ENCODE data around the gene CDKL2.
"Not testable (repeated sequence)": the region's sequence is repeated elsewhere in the genome, so short reads cannot be mapped to it uniquely, and the experiment has no call there.

CDKL2 gene

GRCh38 chr4:75547647-75548387 lies 82.5 kb downstream of the CDKL2 start:
- TF ChIP-seq, protein P1, sequence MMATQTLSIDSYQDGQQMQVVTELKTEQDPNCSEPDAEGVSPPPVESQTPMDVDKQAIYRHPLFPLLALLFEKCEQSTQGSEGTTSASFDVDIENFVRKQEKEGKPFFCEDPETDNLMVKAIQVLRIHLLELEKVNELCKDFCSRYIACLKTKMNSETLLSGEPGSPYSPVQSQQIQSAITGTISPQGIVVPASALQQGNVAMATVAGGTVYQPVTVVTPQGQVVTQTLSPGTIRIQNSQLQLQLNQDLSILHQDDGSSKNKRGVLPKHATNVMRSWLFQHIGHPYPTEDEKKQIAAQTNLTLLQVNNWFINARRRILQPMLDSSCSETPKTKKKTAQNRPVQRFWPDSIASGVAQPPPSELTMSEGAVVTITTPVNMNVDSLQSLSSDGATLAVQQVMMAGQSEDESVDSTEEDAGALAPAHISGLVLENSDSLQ (IDR thresholded peaks at IDR 0.05): no peak
- no peak for TF ChIP-seq FOXM1 (IDR thresholded peaks at IDR 0.05; ENCODE audit: borderline replicate concordance)
- POLR2A ChIA-PET: no interaction called here
- CTCF ChIA-PET: no interaction called here
- no peak for DNase-seq (ENCODE audit: extremely low spot score)

DNA sequence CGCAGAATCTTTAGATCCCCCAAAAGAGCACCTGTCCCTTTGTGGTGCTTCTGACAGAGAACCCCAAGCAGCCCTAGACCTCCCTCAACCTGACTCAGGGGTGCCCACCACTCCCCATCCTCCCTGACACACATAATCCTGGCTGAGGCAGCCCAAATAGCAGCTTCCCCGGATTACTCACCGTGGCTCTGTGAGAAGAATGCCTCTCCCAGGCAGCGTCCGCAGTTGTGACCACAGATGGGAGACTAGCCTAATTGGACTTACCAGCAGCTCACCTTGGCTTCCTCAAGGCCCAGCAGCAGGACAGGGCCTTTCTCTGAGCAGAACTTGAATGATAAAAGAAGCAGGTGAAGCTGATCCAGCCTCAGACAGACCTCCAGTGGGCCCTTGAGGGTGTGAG lies 84.8 kb downstream of the CDKL2 start:
- ChIA-PET CTCF (interaction anchor here (0.7 kb wide), 1 partner anchor 60 kb away, joined by 3 read pairs; no protein-coding TSS in a partner anchor), POLR2A (no interaction called here)
- TF ChIP-seq SP1 (IDR thresholded peaks at IDR 0.05) (no peak), L3MBTL2 (conservative IDR thresholded peaks at IDR 0.05) (no peak), ZNF384 (IDR thresholded peaks at IDR 0.05) (no peak), NFRKB (IDR thresholded peaks at IDR 0.05) (no peak), BHLHE40 (IDR thresholded peaks at IDR 0.05; ENCODE audit: borderline replicate concordance) (no peak), FOXM1 (IDR thresholded peaks at IDR 0.05; ENCODE audit: borderline replicate concordance) (no peak), SUZ12 (IDR thresholded peaks at IDR 0.05) (no peak), LEF1 (IDR thresholded peaks at IDR 0.05; ENCODE audit: borderline replicate concordance) (no peak), TARDBP (IDR thresholded peaks at IDR 0.05) (no peak), ARNT (IDR thresholded peaks at IDR 0.05) (no peak), ELF4 (IDR thresholded peaks at IDR 0.05) (no peak), CTBP1 (IDR thresholded peaks at IDR 0.05; ENCODE audit: borderline replicate concordance) (no peak), FOXA1 (IDR thresholded peaks at IDR 0.05) (no peak), FOXK2 (IDR thresholded peaks at IDR 0.05) (no peak), HDGF (IDR thresholded peaks at IDR 0.05; ENCODE audit: borderline replicate concordance) (no peak)
- TF ChIP-seq, protein P1 (IDR thresholded peaks at IDR 0.05): no peak
- no peak for DNase-seq (ENCODE audit: extremely low spot score)

GRCh38 chr4:75544870-75545269 lies 85.5 kb downstream of the CDKL2 start:
- TF ChIP-seq, protein P1 (IDR thresholded peaks at IDR 0.05): no peak
- no peak for TF ChIP-seq ZNF384 (IDR thresholded peaks at IDR 0.05)
- no peak for TF ChIP-seq SP1 (IDR thresholded peaks at IDR 0.05)
- TF ChIP-seq LEF1 (IDR thresholded peaks at IDR 0.05; ENCODE audit: borderline replicate concordance): no peak
- TF ChIP-seq L3MBTL2 (conservative IDR thresholded peaks at IDR 0.05): no peak
- no peak for TF ChIP-seq ARNT (IDR thresholded peaks at IDR 0.05)
- TF ChIP-seq FOXK2 (IDR thresholded peaks at IDR 0.05): no peak
- no peak for TF ChIP-seq FOXM1 (IDR thresholded peaks at IDR 0.05; ENCODE audit: borderline replicate concordance)
- TF ChIP-seq ELF4 (IDR thresholded peaks at IDR 0.05): no peak
- DNase-seq (ENCODE audit: extremely low spot score): no peak
- ChIA-PET CTCF (no interaction called here), POLR2A (interaction anchor here (1.8 kb wide), 1 partner anchor 31 kb away, joined by 5 read pairs; the partner anchor contains the start of genes RCHY1 and THAP6)

DNA sequence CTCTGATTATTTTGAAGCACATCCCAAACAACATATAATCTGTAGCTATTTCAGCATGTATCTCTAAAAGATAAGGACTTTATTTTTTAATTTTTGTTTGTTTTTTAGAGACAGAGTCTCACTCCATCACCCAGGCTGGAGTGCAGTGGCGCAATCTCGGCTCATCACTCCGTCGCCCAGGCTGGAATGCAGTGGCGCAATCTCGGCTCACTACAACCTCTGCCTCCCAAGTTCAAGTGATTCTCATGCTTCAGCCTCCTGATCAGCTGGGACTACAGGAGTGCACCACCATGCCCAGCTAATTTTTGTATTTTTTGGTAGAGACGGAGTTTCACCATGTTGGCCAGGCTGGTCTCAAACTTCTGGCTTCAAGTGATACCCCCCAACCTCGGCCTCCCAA lies 86.1 kb downstream of the CDKL2 start:
- DNase-seq (ENCODE audit: extremely low spot score); CTCF ChIA-PET: not testable (repeated sequence)
- POLR2A ChIA-PET: interaction anchor here (1.8 kb wide), 1 partner anchor 30 kb away, joined by 5 read pairs; the partner anchor contains the start of genes RCHY1 and THAP6

DNA sequence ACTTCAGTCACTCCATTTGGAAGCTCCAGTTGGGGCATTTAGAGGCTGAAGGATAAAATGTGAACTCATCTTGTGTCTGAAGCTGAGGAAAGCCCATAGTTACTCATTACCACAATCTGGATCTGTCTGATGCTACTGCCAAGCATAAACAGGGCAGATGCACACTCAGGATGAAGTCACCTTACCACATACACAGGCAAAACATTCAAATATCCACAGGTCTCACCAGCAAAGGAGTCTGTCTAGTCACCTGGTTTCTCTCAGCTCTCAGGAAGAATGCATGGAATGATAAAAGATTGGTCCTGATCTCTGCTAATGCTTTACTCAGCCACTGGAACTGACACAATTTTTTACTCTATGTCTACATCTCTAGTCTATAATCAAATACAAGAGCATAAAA lies 87.5 kb downstream of the CDKL2 start:
- DNase-seq (ENCODE audit: extremely low spot score): no peak
- POLR2A ChIA-PET: no interaction called here
- TF ChIP-seq LEF1 (IDR thresholded peaks at IDR 0.05; ENCODE audit: borderline replicate concordance) (no peak), BHLHE40 (IDR thresholded peaks at IDR 0.05; ENCODE audit: borderline replicate concordance) (no peak), NFRKB (IDR thresholded peaks at IDR 0.05) (no peak), ZNF384 (IDR thresholded peaks at IDR 0.05) (no peak), SP1 (IDR thresholded peaks at IDR 0.05) (no peak), ARNT (IDR thresholded peaks at IDR 0.05) (no peak), CTBP1 (IDR thresholded peaks at IDR 0.05; ENCODE audit: borderline replicate concordance) (no peak), L3MBTL2 (conservative IDR thresholded peaks at IDR 0.05) (no peak), ELF4 (IDR thresholded peaks at IDR 0.05) (no peak), TARDBP (IDR thresholded peaks at IDR 0.05) (no peak), HDGF (IDR thresholded peaks at IDR 0.05; ENCODE audit: borderline replicate concordance) (no peak)
- CTCF ChIA-PET: interaction anchor here (0.5 to 1.0 kb wide), 2 partner anchors 110 to 610 kb away, joined by 3 read pairs; partner anchors contain the start of gene PARM1

GRCh38 chr4:75537308-75537707 lies 93.0 kb downstream of the CDKL2 start:
- POLR2A ChIA-PET: interaction anchor here (0.6 kb wide), 1 partner anchor 23 kb away, joined by 3 read pairs; the partner anchor contains the start of genes RCHY1 and THAP6
- DNase-seq (ENCODE audit: extremely low spot score); CTCF ChIA-PET: not testable (repeated sequence)

DNA sequence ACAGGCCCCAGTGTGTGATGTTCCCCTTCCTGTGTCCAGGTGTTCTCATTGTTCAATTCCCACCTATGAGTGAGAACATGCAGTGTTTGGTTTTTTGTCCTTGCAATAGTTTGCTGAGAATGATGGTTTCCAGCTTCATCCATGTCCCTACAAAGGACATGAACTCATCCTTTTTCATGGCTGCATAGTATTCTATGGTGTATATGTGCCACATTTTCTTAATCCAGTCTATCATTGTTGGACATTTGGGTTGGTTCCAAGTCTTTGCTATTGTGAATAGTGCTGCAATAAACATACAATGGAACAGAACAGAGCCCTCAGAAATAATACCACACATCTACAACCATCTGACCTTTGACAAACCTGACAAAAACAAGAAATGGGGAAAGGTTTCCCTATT lies 96.4 kb downstream of the CDKL2 start:
- POLR2A ChIA-PET; DNase-seq (ENCODE audit: extremely low spot score); CTCF ChIA-PET: not testable (repeated sequence)

DNA sequence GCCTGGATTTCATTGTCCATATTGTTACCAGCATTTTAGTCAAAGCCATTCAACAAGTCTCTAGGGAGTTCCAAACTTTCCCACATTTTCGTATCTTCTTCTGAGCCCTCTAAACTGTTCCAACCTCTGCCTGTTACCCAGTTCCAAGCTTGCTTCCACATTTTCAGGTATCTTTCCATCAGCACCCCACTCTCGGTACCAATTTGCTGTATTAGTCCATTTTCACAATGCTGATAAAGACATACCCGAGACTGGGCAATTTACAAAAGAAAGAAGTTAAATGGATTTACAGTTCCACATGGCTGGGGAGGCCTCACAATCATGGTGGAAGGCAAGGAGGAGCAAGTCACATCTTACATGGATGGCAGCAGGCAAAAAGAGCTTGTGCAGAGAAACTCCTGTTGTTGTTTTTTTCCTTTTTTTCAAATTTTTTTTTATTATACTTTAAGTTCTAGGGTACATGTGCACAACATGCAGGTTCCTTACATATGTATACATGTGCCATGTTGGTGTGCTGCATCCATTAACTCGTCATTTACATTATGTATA lies 96.9 kb downstream of the CDKL2 start:
- CTCF ChIA-PET; DNase-seq (ENCODE audit: extremely low spot score); POLR2A ChIA-PET: not testable (repeated sequence)

DNA sequence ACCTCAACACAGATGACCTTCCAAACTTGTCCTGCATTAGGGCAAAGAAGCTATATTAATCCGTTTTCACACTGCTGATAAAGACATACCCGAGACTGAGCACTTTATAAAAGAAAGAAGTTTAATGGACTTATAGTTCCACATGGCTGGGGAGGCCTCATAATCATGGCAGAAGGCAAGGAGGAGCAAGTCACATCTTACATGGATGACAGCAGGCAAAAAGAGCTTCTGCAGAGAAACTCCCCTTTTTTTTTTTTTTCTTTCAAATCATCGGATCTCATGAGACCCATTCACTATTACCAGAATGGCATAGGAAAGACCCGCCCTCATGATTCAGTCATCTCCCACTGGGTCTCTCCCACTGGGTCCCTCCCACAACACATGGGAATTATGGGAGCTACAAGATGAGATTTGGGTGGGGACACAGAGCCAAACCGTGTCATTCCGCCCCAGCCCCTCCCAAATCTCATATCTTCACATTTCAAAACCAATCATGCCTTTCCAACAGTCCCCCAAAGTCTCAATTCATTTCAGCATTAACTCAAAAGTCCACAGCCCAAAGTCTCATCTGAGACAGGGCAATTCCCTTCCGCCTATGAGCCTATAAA lies 98.7 kb downstream of the CDKL2 start:
- DNase-seq (ENCODE audit: extremely low spot score); CTCF ChIA-PET: not testable (repeated sequence)
- POLR2A ChIA-PET: interaction anchor here (1.2 kb wide), 1 partner anchor 19 kb away, joined by 3 read pairs; no protein-coding TSS in a partner anchor
